Neutrophil (primary cell): Measurements from ENCODE around the gene IFIT1B.
"Not testable (repeated sequence)": the region's sequence is repeated elsewhere in the genome, so short reads cannot be mapped to it uniquely, and the experiment has no call there.

Experiments used
- H3K27ac ChIP-seq: fragments of 200-600 bp; sonication (generic); 2 replicates; pipeline ENCODE4 v1.5.1; 2016; ENCODE audit warnings: mild to moderate bottlenecking, moderate library complexity
- H3K27me3 ChIP-seq: fragments of 200-600 bp; sonication (generic); 2 replicates; pipeline ENCODE4 v1.6.0; 2016; ENCODE audit warnings: mild to moderate bottlenecking
- H3K36me3 ChIP-seq: fragments of 200-600 bp; sonication (generic); 2 replicates; pipeline ENCODE4 v1.5.1; 2017
- H3K4me1 ChIP-seq, 2 experiments: fragments of 200-600 bp in 1 of 2; sonication (generic) in 1 of 2; 1 replicate in 1 of 2; 2 replicates in 1 of 2; pipeline versions ENCODE4 v1.5.1 to v1.6.1; 2013 to 2016; ENCODE audit warnings: low read depth in 1 of 2, low read length in 1 of 2, mild to moderate bottlenecking in 1 of 2, moderate library complexity in 1 of 2; ENCODE audit not compliant: control insufficient read depth in 1 of 2, insufficient read depth in 1 of 2
- H3K4me3 ChIP-seq, 2 experiments: fragments of 200-600 bp in 1 of 2; sonication (generic) in 1 of 2; 1 replicate in 1 of 2; 2 replicates in 1 of 2; pipeline ENCODE4 v1.5.1; 2013 to 2016; ENCODE audit warnings: low read depth in 1 of 2, low read length in 1 of 2, mild to moderate bottlenecking in 1 of 2, moderate library complexity in 1 of 2
- H3K9me3 ChIP-seq: fragments of 200-600 bp; sonication (generic); 2 replicates; pipeline ENCODE4 v1.5.1; 2016
- TF ChIP-seq, protein P1 (sequence below): fragments of 200-600 bp; sonication (generic); IDR thresholded peaks from 2 replicates; pipeline ENCODE4 v1.5.1; 2016; ENCODE audit warnings: antibody characterized with exemption

IFIT1B gene

DNA sequence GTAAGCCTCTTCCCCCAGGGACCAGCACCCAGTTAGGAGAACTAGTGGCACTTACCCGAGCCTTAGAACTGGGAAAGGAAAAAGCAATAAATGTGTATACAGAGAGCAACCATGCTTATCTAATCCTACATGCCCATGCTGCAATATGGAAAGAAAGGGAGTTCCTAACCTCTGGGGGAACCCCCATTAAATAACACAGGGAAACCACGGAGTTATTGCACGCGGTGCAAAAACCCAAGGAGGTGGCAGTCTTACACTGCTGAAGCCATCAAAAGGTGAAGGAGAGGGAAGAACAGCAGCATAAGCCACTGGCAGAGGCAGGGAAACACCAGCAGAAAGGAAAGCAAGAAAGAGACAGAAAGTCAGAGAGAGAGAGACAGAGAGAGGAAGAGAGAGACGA is 32.7 kb downstream of the IFIT1B start:
- H3K9me3 ChIP-seq, H3K36me3 ChIP-seq, H3K27me3 ChIP-seq, H3K4me3 ChIP-seq, H3K27ac ChIP-seq: not testable (repeated sequence)
- peaks cover 14% of the 10 kb centered on the region in 2 experiments for H3K4me1 ChIP-seq

- not testable (repeated sequence) for H3K36me3 ChIP-seq, H3K27me3 ChIP-seq, H3K4me3 ChIP-seq, H3K27ac ChIP-seq, H3K9me3 ChIP-seq
- H3K4me1 ChIP-seq: peaks cover 19 to 20% of the 10 kb centered on the region in 2 experiments
These were observed 33.3 kb downstream of the IFIT1B start for GRCh38 chr10:89411135-89411534.

DNA sequence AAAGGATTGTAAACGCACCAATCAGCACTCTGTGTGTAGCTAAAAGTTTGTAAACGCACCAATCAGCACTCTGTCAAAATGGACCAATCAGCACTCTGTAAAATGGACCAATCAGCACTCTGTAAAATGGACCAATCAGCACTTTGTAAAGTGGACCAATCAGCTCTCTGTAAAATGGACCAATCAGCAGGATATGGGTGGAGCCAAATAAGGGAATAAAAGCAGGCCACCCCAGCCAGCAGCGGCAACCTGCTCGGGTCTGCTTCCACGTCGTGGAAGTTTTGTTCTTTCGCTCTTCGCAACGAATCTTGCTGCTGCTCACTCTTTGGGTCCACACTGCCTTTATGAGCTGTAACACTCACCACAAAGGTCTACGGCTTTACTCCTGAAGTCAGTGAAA is 34.4 kb downstream of the IFIT1B start:
- peaks cover 23 to 25% of the 10 kb centered on the region in 2 experiments for H3K4me1 ChIP-seq
- not testable (repeated sequence) for H3K4me3 ChIP-seq, H3K36me3 ChIP-seq, H3K27ac ChIP-seq, H3K9me3 ChIP-seq
- H3K27me3 ChIP-seq: peaks cover 16% of the 10 kb centered on the region

- H3K4me3 ChIP-seq: peak overlapping the region; percentile 96 to 97
- H3K36me3 ChIP-seq: peaks cover 13% of the 10 kb centered on the region
- H3K27me3 ChIP-seq: peaks cover 16% of the 10 kb centered on the region
- no peaks in the 10 kb centered on the region for H3K9me3 ChIP-seq
- peaks cover 23 to 25% of the 10 kb centered on the region in 2 experiments for H3K4me1 ChIP-seq
- TF ChIP-seq, protein P1, sequence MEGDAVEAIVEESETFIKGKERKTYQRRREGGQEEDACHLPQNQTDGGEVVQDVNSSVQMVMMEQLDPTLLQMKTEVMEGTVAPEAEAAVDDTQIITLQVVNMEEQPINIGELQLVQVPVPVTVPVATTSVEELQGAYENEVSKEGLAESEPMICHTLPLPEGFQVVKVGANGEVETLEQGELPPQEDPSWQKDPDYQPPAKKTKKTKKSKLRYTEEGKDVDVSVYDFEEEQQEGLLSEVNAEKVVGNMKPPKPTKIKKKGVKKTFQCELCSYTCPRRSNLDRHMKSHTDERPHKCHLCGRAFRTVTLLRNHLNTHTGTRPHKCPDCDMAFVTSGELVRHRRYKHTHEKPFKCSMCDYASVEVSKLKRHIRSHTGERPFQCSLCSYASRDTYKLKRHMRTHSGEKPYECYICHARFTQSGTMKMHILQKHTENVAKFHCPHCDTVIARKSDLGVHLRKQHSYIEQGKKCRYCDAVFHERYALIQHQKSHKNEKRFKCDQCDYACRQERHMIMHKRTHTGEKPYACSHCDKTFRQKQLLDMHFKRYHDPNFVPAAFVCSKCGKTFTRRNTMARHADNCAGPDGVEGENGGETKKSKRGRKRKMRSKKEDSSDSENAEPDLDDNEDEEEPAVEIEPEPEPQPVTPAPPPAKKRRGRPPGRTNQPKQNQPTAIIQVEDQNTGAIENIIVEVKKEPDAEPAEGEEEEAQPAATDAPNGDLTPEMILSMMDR: no peak
- peak overlapping the region; percentile 94 for H3K27ac ChIP-seq
These were observed 35.6 kb downstream of the IFIT1B start for GRCh38 chr10:89413398-89413912.

GRCh38 chr10:89414146-89414878 is 36.5 kb downstream of the IFIT1B start, which contains the start of gene IFIT5:
Gene IFIT5 (plus strand): TSS chr10:89414568. CDS start chr10:89414799, 231 bp downstream.
- H3K36me3 ChIP-seq: peaks cover 13% of the 10 kb centered on the region
- H3K4me1 ChIP-seq: peaks cover 23 to 25% of the 10 kb centered on the region in 2 experiments
- H3K27me3 ChIP-seq: peaks cover 16% of the 10 kb centered on the region
- peak within 1 kb of the TSS; percentile 94 for H3K27ac ChIP-seq
- no peaks in the 10 kb centered on the region for H3K9me3 ChIP-seq
- H3K4me3 ChIP-seq: peak within 1 kb of the TSS; percentile 96 to 97
- TF ChIP-seq, protein P1: no peak

DNA sequence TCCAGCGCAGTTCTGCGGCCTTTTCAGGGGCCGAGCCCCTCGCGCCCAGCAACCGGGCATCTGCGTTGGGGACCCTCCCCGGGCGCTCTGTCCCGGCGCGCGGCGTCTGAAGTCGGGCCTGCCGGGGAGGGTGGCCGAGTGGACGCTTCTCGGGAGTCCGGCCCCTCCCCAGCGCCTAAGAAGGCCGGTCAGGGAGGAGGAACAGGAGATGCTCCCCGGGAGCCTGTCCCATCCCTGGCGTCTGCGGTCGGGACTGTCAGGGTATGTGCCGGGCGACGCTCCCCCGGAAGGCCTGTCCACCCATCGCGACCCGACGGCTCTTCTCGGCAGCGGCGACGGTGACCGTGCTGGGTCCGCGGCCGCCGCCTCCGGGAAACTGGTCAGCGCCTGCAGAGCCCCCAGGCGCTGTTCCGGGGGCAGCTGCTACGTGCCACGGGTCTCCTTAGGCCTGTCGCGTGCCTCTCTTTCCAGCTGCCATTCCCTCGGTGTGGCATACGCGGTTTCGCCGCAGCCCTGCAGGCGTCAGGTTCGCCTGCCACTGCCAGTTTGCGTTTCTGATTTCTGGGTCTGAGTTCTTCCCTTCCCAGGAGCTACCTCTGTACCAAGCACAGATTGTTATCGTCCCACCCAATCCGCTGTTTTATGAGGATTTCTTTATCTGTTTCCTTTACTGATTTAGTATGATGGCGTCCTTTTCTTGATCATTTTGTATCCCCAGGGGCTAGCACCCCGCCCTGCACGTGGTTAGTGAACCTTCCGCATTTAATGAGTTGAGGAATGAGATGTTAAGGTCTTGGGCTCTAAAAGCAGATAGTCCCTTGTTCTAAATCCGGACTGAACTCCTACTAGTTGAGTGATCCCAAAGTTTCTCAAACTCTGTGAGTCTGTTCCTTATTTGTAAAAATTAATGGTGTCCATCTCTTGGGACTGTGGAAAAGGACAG is 37.3 kb downstream of the IFIT1B start:
- Histone ChIP-seq H3K27me3 (peaks cover 16% of the 10 kb centered on the region), H3K9me3 (no peaks in the 10 kb centered on the region), H3K27ac (peak overlapping the region; percentile 94), H3K4me1 (peaks cover 23 to 25% of the 10 kb centered on the region in 2 experiments), H3K4me3 (peak overlapping the region; percentile 96 to 97), H3K36me3 (peaks cover 13% of the 10 kb centered on the region)
- TF ChIP-seq, protein P1: peak; percentile 5
